Jurkat, Clone E6-1 (cell line): ENCODE results near the gene ZFP36L2.
A peak's percentile ranks its signal among the peaks of the same experiment; 100 is the strongest.
"Not testable (repeated sequence)": the region's sequence is repeated elsewhere in the genome, so short reads cannot be mapped to it uniquely, and the experiment has no call there.

Source experiments
- DNase-seq: peaks from one replicate; pipeline ENCODE4 v3.0.0-alpha.2; 2011; ENCODE audit warnings: low read depth, low spot score
- H3K4me3 ChIP-seq: 2 replicates; pipeline ENCODE4 v1.5.1; 2011; ENCODE audit warnings: mild to moderate bottlenecking, low read length, control low read depth, moderate library complexity

Gene ZFP36L2

DNA sequence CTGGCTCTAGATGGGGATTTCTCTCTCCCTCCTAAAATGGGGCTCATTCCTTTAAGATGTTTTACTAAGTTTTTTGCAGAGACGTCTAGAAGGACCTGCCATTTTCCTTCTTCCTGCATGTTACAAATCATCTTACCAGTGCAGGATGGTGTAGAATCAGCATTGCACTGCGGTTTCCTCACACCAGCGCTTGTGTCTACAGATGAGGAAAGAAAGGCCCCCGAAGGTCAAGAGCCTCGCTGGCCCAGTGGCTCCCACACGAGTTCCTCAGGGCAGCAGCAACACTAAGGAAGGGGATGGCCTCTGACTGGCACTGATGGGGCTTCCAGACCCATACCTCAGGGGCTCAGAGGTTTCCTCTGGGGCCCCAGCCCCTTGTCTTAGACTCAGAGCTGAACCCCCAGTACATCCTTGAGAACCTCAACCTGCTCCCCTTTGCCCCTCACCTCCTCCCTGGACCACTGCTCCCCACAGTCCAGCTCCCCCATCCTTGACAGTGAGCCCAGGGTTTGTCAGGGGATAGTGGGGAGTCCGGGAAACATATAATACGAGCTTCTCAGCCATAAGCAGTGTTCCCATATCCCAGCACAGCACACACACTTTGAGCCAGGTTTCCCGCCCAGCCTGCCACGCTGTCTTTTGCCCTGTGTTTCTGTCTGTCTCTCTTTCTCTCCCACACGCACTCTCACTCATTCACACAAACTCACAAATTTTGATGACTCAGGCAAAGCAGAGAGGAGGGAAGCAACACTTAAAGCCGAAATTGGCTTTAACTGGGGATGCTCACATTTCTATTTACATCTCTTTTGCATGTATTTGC is 29.4 kb downstream of the ZFP36L2 start:
- no peak for DNase-seq
- H3K4me3 ChIP-seq: no peak overlapping the region

DNA sequence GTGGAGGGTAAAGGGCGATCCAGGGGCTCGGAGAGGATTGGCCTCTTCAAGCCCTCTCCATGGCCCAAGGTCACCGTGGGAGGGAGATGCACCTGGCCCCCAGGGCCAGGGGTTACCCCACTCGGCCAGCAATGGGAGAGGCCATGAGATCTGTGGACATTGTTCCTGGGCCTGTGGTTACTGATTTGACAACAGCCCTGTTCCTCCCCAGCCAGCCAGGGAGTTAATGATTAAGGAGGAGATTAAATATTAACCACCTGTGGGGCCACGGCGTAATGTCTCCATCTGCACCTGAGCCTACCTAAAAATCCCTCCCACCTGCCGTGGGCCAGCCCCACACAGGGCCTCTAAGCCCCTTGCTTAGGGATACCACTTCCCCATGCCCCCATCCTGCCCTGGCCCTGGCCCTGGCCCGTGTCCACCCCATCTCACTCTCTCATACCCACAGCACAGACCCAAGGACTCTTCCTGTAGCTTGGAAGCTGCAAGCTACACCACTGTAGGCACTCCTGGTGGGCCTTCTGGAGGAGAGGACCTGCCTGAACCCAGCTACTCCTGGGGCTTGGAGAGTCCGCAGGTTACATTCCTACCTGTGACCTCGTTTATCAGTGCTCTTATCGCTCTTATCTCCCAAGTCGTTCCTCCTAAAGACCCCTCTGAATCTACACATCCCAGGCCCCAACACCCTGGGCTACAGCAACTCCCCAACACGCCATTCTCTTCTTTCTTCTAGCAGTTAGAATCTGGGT is 32.1 kb downstream of the ZFP36L2 start:
- DNase-seq: no peak
- H3K4me3 ChIP-seq: peak overlapping the region; percentile 47

GRCh38 chr2:43193652-43194120 is 32.7 kb downstream of the ZFP36L2 start:
- H3K4me3 ChIP-seq: no peak overlapping the region
- no peak for DNase-seq

DNA sequence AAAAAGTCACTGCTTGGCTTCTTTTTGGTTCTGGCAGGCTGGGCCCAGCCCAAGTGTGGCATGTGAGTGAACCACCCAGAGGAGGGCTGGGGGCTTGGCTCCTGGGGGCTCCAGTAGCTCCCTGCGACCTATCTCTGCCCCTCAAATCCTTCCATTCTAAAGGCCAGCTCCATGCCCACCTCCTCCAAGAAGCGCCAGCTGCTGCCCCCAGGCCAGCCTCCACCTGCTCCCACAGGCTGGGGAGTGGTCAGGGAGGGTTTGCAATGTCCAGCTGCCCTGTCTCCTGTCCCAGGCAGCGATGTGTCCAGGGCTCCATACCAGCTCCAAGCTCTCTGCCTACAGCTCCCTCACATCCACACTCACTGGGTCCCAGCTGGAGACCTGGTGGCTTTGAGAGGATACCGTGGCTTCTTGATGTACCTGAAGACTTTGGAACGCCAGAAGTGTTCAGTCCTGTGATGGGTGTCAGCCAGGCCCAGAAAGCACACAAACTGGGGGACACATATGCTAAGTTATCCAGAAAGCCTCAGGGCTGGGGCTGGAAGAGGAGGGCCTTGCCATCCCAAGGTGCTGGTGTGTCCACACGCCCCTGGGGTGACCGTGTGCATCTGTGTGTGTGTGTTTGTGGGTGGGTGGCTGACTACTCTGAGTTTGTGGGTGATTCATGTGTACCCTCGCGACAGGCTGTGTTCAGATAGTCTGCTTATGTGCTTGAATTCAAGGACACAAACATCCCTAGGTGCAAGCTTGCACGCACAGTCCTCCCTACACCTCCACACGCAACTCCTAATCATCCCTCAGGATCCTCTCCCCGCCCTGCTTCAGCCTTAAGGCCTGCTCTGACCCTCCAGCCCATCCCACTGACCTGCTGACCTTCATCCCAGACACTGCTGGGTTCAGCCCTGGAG is 33.4 kb downstream of the ZFP36L2 start:
- no peak for DNase-seq
- H3K4me3 ChIP-seq: no peak overlapping the region

GRCh38 chr2:43191947-43192516 is 34.4 kb downstream of the ZFP36L2 start:
- no peak for DNase-seq

GRCh38 chr2:43190311-43191052 is 35.9 kb downstream of the ZFP36L2 start:
- no peak overlapping the region for H3K4me3 ChIP-seq
- DNase-seq: no peak

More at GRCh38 chr2:43191947-43192516, 34.4 kb downstream of the ZFP36L2 start:
- no peak overlapping the region for H3K4me3 ChIP-seq

- not testable (repeated sequence) for DNase-seq, H3K4me3 ChIP-seq
These were observed 36.5 kb downstream of the ZFP36L2 start for GRCh38 chr2:43189861-43190260.

GRCh38 chr2:43188561-43189386 is 37.6 kb downstream of the ZFP36L2 start:
- no peak for DNase-seq
- no peak overlapping the region for H3K4me3 ChIP-seq

- no peak overlapping the region for H3K4me3 ChIP-seq
- DNase-seq: no peak
These were observed 39.6 kb downstream of the ZFP36L2 start for GRCh38 chr2:43186679-43187374.

GRCh38 chr2:43186321-43186678 is 40.1 kb downstream of the ZFP36L2 start:
- no peak for DNase-seq
- H3K4me3 ChIP-seq: no peak overlapping the region

DNA sequence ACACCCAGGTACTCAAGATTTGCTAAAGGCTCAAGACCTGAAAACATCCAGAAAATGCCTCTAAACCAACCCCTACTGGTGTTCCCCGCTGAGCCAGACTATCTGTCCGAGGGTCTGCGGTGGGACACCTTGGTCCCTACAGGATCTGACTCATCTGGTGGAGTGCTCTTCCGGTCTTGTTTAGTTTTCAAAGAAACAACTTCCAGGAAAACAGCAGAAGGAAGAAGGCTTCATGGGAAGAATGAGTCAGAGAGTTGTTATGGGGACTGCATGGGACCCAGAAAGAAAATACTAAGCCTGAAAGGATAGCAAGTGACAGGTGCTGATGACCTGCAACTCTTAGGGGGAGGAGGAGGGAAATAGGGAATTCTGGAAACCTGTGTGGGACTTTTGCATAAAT is 41.3 kb downstream of the ZFP36L2 start:
- DNase-seq: no peak

DNA sequence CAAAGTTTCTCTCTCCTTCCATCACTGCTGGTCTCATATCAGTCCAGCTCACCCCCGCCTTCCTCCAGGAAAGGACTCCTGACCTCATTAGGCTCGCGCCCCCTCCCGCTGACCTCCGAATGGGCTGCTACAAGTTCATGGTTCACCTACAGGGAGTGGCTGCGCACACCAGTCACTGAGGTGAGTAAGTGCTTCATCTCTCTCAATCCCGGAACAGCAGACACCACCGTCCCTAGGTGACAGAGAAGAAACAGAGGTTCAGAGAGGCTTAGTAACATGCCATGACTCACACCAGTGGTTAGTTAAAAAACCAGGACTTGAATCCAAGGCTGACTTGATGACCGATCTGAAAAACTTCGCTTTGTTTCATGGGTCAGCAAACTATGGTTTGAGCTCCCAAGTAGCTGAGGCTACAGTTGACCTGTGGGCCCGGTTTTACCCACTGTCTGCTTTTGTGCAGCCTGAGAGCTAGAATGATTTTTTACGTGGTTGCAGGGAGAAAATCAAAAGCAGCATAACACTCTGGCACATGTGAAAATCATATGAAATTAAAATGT is 42.0 kb downstream of the ZFP36L2 start:
- H3K4me3 ChIP-seq: no peak overlapping the region
- DNase-seq: no peak

More for the DNA sequence above, 41.3 kb downstream of the ZFP36L2 start:
- no peak overlapping the region for H3K4me3 ChIP-seq

GRCh38 chr2:43183743-43184142 is 42.7 kb downstream of the ZFP36L2 start:
- no peak overlapping the region for H3K4me3 ChIP-seq
- DNase-seq: no peak

DNA sequence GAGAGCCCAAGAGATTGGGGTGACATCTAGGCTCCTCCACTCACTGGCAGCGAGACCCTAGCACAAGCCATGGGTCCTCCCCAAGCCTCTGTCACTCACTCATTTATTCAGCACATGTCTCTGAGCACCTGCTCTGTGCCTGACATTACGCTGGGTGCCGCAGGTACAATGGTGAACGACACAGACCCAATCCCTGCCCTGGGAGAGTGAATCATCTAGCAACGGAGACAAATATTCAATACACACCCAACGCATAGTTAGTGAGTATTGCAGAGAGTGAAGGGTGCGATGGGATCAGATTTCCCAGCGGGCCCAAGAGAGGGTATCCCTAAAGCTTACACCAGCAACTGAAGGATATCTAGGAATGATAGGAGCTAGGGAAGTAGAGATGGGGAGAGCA is 45.5 kb downstream of the ZFP36L2 start:
- H3K4me3 ChIP-seq: no peak overlapping the region
- DNase-seq: no peak

DNA sequence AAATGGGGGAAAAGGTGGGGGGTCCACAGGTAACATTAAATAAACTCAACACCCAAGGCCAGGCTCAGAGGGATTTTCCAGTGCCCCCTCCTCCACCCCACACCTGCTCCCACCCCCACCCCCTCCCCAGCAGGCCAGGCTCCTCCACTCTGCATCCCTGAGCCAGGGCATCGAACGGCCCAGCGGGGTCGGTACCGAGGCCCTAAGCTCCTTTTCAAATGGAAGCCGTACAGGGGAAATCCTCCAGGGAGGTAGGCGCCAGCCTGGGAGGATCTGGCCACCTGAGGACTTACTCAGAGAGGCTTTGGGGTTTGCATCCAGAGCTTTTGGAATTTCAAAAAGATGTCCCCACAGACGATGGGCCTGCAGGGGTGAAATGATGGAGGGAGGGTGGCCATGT is 46.5 kb downstream of the ZFP36L2 start:
- DNase-seq: no peak

DNA sequence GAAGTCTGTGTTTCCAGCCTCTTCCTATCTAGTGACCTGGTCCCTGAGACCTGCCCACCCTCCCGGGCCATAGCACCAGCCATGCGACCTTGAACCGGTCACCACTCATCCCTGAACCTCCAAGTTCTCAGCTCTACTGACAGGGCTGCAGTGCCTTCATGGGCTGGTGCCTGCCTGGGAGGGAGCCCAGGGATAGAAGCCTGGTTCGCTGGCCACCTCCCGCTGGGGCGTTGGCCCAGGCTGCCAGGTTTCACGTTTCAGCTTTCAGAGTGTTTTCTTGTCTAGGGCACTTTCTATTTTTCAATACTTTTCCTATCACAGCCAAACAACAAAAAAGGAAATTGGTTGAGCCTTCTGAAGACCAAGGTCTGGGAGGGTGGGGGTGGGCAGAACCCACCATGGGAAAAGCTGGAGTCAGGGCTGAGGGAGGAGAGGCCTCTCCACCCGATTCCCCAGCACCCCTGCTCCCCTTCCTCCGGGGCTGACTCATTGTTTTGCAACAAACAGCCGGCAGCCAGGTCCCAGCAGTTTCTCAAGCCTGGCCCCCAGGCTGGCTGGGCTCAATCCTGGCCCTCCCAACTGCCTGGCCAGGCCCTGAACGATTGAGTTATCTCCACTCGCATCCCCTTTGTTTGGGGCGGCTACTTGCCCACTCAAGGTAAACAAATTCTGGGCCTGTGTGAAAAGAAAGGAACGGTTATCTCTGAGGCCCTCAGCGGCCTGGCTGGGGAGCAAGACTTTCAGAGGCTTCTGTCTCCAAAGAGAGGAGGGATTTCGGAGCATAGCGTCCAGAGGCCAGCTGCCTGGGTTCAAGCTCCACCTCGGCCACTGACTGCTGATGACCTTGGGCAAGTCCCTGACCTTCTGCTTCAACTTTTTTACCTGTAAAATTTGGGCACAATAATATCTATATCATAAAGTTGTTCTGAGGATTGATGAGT is 47.5 kb downstream of the ZFP36L2 start:
- DNase-seq: no peak
- H3K4me3 ChIP-seq: no peak overlapping the region

More for the DNA sequence above, 46.5 kb downstream of the ZFP36L2 start:
- H3K4me3 ChIP-seq: no peak overlapping the region
